Endothelial cell of umbilical vein (primary cell): ENCODE measurements around the gene FAM186B. TPM values are rescaled to one million over a fixed set of nuclear protein-coding genes. Genes with fewer than 3 reads are reported as not detected.

Source experiments
- BruUV-seq: library from RNA; stranded (reverse); fragments of 400-500 nt; replicated peaks from 2 replicates; lab custom pipeline; 2021; lab: Mats Ljungman, UMichigan
- CTCF ChIA-PET: fragments of 300-600, 350-600 bp; sonication (Branson Sonifier 250); formaldehyde crosslinking; loops from one replicate; lab custom pipeline; 2021; ENCODE audit warnings: antibody characterized with exemption, inconsistent platforms; lab: Charles Lee
- POLR2A ChIA-PET: fragments of 300-600, 350-600 bp; sonication (Branson Sonifier 250); formaldehyde crosslinking; loops from one replicate; lab custom pipeline; 2021; ENCODE audit warnings: antibody characterized with exemption, inconsistent platforms; lab: Charles Lee
- DNase-seq: peaks from one replicate; pipeline ENCODE4 v3.0.0-alpha.2; 2011; ENCODE audit warnings: low read depth, low spot score
- FAIRE-seq: peaks from 2 replicates; lab custom pipeline; 2011; peaks lifted over from hg19 to GRCh38; lab: Jason Lieb, UNC
- H2AFZ ChIP-seq: 2 replicates; pipeline ENCODE4 v1.6.0; 2012; ENCODE audit warnings: low read depth, low read length, control low read depth, inconsistent platforms
- H3K27ac ChIP-seq: 2 replicates; pipeline ENCODE4 v1.5.1; 2011; ENCODE audit warnings: low read depth, mild to moderate bottlenecking, control low read depth, low read length, moderate library complexity; ENCODE audit not compliant: insufficient read depth
- H3K27me3 ChIP-seq, 2 experiments: 2 replicates each; pipeline versions ENCODE4 v1.6.0 to v1.6.1; 2011; ENCODE audit warnings: low read length in 2 of 2, mixed read lengths in 1 of 2; ENCODE audit not compliant: control insufficient read depth in 2 of 2, insufficient read depth in 2 of 2
- H3K36me3 ChIP-seq, 2 experiments: 2 replicates in 1 of 2; 3 replicates in 1 of 2; pipeline ENCODE4 v1.5.1; 2011; ENCODE audit warnings: low read length in 2 of 2, mild to moderate bottlenecking in 1 of 2, moderate library complexity in 1 of 2; ENCODE audit not compliant: control insufficient read depth in 2 of 2, insufficient read depth in 2 of 2; ENCODE audit errors: extremely low read depth in 1 of 2
- H3K4me1 ChIP-seq: 3 replicates; pipeline ENCODE4 v1.5.1; 2011; ENCODE audit warnings: mild to moderate bottlenecking, low read length; ENCODE audit not compliant: control insufficient read depth, insufficient read depth; ENCODE audit errors: extremely low read depth
- H3K4me2 ChIP-seq: 2 replicates; pipeline ENCODE4 v1.6.1; 2011; ENCODE audit warnings: low read length, control low read depth, mixed read lengths; ENCODE audit not compliant: insufficient read depth
- H3K4me3 ChIP-seq, 3 experiments: fragments of 200-600 bp in 1 of 3; sonication (generic), shearing (Covaris generic) in 1 of 3; replicated peaks in 1 of 3; 2 replicates each; pipeline ENCODE4 v1.5.1; 2011 to 2016; ENCODE audit warnings: control low read depth in 3 of 3, low read length in 3 of 3, mild to moderate bottlenecking in 2 of 3, inconsistent platforms in 1 of 3, low read depth in 1 of 3, moderate library complexity in 1 of 3; ENCODE audit not compliant: insufficient read depth in 1 of 3
- H3K79me2 ChIP-seq: 2 replicates; pipeline ENCODE4 v1.6.0; 2012; ENCODE audit warnings: low read length, inconsistent platforms; ENCODE audit not compliant: control insufficient read depth, insufficient read depth
- H3K9ac ChIP-seq: replicated peaks from 2 replicates; pipeline ENCODE3; 2011; ENCODE audit warnings: low read length, control low read depth; ENCODE audit not compliant: insufficient read depth; ENCODE audit errors: extremely low read depth
- H3K9me1 ChIP-seq: replicated peaks from 3 replicates; pipeline ENCODE4 v1.6.0; 2011; ENCODE audit warnings: mild to moderate bottlenecking, low read length; ENCODE audit not compliant: control insufficient read depth, insufficient read depth; ENCODE audit errors: extremely low read depth
- H3K9me3 ChIP-seq: replicated peaks from 2 replicates; pipeline ENCODE4 v1.5.1; 2012; ENCODE audit warnings: low read length, inconsistent platforms; ENCODE audit not compliant: control insufficient read depth, insufficient read depth
- H4K20me1 ChIP-seq: replicated peaks from 2 replicates; pipeline ENCODE3; 2011; ENCODE audit warnings: mild to moderate bottlenecking, low read length; ENCODE audit not compliant: control insufficient read depth, insufficient read depth; ENCODE audit errors: extremely low read depth
- EZH2 ChIP-seq: IDR thresholded peaks from 2 replicates; pipeline ENCODE4 v1.6.1; 2012; ENCODE audit warnings: borderline replicate concordance, low read depth, mild to moderate bottlenecking, moderate library complexity, low read length, inconsistent platforms; ENCODE audit not compliant: severe bottlenecking
- FOS ChIP-seq: IDR thresholded peaks from 2 replicates; pipeline ENCODE4 v1.6.1; 2011; ENCODE audit warnings: mild to moderate bottlenecking, low read length, moderate library complexity, borderline replicate concordance; ENCODE audit not compliant: insufficient read depth
- GATA2 ChIP-seq: IDR thresholded peaks from 2 replicates; pipeline ENCODE4 v1.7.0; 2011; ENCODE audit warnings: low read depth, mild to moderate bottlenecking, moderate library complexity, mixed read lengths, low read length; ENCODE audit not compliant: insufficient read length, insufficient read depth
- JUN ChIP-seq: IDR thresholded peaks from 2 replicates; pipeline ENCODE4 v1.6.1; 2011; ENCODE audit warnings: borderline replicate concordance, low read depth; ENCODE audit not compliant: insufficient read length, insufficient read depth
- MYC ChIP-seq: IDR thresholded peaks from one replicate; pipeline ENCODE4 v1.6.1; 2011; ENCODE audit warnings: mild to moderate bottlenecking, low read depth, low read length
- POLR2AphosphoS5 ChIP-seq: IDR thresholded peaks from 2 replicates; pipeline ENCODE4 v1.6.1; 2012; ENCODE audit warnings: low read depth, mild to moderate bottlenecking, control low read depth, low read length, moderate library complexity; ENCODE audit not compliant: insufficient read depth
- dilution Hi-C: fragments of 300-500 bp; cut with MboI; formaldehyde crosslinking; loops from one replicate; pipeline ENCODE4 v1.15.0; 2019; ENCODE audit warnings: low sequenced_read_pairs; ENCODE audit not compliant: extremely low pct_ligation_motif_present
- intact Hi-C: fragments of 100-400 bp; cut with micrococcal nuclease; formaldehyde crosslinking; loops from one replicate; pipeline ENCODE4 v1.10.0; 2022
- polyA plus RNA-seq, 4 experiments: library from polyadenylated mRNA; depleted of rRNA in 3 of 4; stranded (reverse) in 3 of 4; unstranded in 1 of 4; fragments of >200 nt; gene quantifications; 2 replicates each; pipeline versions ENCODE4 v1.2.1 to v1.2.3, GENCODE V29; 2011 to 2012; ENCODE audit warnings: missing spikeins in 1 of 4
- total RNA-seq: library from RNA; stranded (reverse); gene quantifications from 2 replicates; pipeline ENCODE4 v1.2.3, GENCODE V29; 2021
- TF ChIP-seq, protein P1 (sequence below), 2 donors: IDR thresholded peaks; 1 replicate in 1 of 2; 2 replicates in 1 of 2; pipeline ENCODE4 v1.5.1; 2011; ENCODE audit warnings: low read length in 2 of 2, mild to moderate bottlenecking in 2 of 2, moderate library complexity in 2 of 2, control low read depth in 1 of 2, inconsistent platforms in 1 of 2, low read depth in 1 of 2; ENCODE audit not compliant: insufficient read depth in 1 of 2; ENCODE audit errors: extremely low read depth in 1 of 2
- TF ChIP-seq, protein P2 (sequence below): IDR thresholded peaks from 2 replicates; pipeline ENCODE4 v1.6.1; 2011; ENCODE audit not compliant: insufficient read depth, insufficient read length

FAM186B gene
- total and polyA plus RNA-seq, 2 donors (not counting 3 experiments of a cell fraction or from before 2014, with no cell fraction given) = 0.10 to 0.33 TPM

DNA sequence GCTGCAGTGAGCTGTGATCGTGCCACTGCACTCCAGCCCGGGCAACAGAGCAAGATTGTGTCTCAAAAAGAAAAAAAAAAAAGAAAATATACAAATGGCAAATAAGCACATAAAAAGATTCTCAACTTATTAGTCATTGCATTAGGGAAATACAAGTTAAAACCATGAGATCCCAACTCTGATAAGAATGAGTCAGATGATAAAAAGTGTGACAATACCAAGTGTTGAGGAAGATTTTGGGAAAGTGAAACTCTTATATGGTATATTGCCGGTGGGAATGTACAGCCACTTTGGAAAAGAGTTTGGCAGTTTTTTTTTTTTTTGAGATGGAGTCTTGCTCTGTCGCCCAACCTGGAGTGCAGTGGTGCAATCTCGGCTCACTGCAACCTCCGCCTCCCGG, 10.3 kb upstream of the FAM186B start:
- Histone ChIP-seq H3K79me2 (no peaks in the 10 kb centered on the region), H3K9ac (no peak overlapping the region), H3K4me3 (no peak overlapping the region), H3K9me1 (no peaks in the 10 kb centered on the region), H3K27ac (no peak overlapping the region), H3K4me2 (no peak overlapping the region), H3K4me1 (no peaks in the 10 kb centered on the region), H2AFZ (no peak overlapping the region), H3K36me3 (no peaks in the 10 kb centered on the region), H4K20me1 (no peaks in the 10 kb centered on the region), H3K27me3 (peaks cover 6 to 21% of the 10 kb centered on the region in 2 experiments), H3K9me3 (no peaks in the 10 kb centered on the region)
- intact Hi-C loops (no loop called here), dilution Hi-C loops (no loop called here)
- ChIA-PET CTCF (interaction anchor here (1.1 kb wide), 1 partner anchor 8 kb away, joined by 4 read pairs; the partner anchor contains the start of gene PRPF40B), POLR2A (no interaction called here)
- DNase-seq (no peak), FAIRE-seq (no peak)
- BruUV-seq = no TSS peak
- TF ChIP-seq, protein P1, sequence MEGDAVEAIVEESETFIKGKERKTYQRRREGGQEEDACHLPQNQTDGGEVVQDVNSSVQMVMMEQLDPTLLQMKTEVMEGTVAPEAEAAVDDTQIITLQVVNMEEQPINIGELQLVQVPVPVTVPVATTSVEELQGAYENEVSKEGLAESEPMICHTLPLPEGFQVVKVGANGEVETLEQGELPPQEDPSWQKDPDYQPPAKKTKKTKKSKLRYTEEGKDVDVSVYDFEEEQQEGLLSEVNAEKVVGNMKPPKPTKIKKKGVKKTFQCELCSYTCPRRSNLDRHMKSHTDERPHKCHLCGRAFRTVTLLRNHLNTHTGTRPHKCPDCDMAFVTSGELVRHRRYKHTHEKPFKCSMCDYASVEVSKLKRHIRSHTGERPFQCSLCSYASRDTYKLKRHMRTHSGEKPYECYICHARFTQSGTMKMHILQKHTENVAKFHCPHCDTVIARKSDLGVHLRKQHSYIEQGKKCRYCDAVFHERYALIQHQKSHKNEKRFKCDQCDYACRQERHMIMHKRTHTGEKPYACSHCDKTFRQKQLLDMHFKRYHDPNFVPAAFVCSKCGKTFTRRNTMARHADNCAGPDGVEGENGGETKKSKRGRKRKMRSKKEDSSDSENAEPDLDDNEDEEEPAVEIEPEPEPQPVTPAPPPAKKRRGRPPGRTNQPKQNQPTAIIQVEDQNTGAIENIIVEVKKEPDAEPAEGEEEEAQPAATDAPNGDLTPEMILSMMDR (IDR thresholded peaks at IDR 0.05; ENCODE audit: extremely low read depth in 1 of 2, insufficient read depth in 1 of 2, low read depth in 1 of 2, low read length in 2 of 2) = no peak
- peak; percentile 84 for TF ChIP-seq GATA2
- TF ChIP-seq EZH2 = no peak

DNA sequence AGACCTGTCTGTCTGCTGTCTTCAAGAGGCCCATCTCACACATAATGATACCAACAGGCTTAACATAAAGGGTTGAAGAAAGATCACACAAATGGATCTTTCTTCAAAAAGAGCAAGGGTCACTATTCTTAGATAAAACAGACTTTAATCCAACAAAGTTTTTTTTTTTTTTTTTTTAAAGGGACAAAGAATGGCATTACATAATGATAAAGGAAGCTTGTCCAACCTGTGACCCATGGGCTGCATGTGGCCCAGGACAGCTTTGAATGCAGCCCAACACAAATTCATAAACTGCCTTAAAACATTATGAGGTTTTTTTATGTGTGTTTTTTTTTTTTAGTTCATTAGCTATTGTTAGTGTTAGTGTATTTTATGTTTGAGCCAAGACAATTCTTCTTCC, 6.8 kb upstream of the FAM186B start:
- Histone ChIP-seq H3K9ac (no peak overlapping the region), H3K79me2 (no peaks in the 10 kb centered on the region), H4K20me1 (no peaks in the 10 kb centered on the region), H2AFZ (no peak overlapping the region), H3K27ac (no peak overlapping the region), H3K4me3 (no peak overlapping the region), H3K9me3 (no peaks in the 10 kb centered on the region), H3K4me2 (no peak overlapping the region), H3K4me1 (no peaks in the 10 kb centered on the region), H3K9me1 (no peaks in the 10 kb centered on the region), H3K27me3 (peaks cover 2 to 3% of the 10 kb centered on the region in 2 experiments), H3K36me3 (no peaks in the 10 kb centered on the region)
- TF ChIP-seq FOS (no peak), JUN (no peak), MYC (no peak), EZH2 (no peak), POLR2AphosphoS5 (no peak), GATA2 (no peak)
- TF ChIP-seq, protein P2, sequence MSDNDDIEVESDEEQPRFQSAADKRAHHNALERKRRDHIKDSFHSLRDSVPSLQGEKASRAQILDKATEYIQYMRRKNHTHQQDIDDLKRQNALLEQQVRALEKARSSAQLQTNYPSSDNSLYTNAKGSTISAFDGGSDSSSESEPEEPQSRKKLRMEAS = no peak
- TF ChIP-seq, protein P1 (IDR thresholded peaks at IDR 0.05; ENCODE audit: extremely low read depth in 1 of 2, insufficient read depth in 1 of 2, low read depth in 1 of 2, low read length in 2 of 2) = no peak
- dilution Hi-C loops = no loop called here
- DNase-seq (no peak), FAIRE-seq (no peak)
- CTCF ChIA-PET = interaction anchor here (0.6 to 1.2 kb wide), 4 partner anchors 10 to 36 kb away, joined by 3 read pairs; partner anchors contain the start of gene PRPF40B
- intact Hi-C loops = no loop called here
- no TSS peak for BruUV-seq
- POLR2A ChIA-PET = interaction anchor here (0.6 kb wide), 1 partner anchor 25 kb away, joined by 3 read pairs; no protein-coding TSS in a partner anchor
